ENCODE data around the gene MAG.

The MAG gene

DNA sequence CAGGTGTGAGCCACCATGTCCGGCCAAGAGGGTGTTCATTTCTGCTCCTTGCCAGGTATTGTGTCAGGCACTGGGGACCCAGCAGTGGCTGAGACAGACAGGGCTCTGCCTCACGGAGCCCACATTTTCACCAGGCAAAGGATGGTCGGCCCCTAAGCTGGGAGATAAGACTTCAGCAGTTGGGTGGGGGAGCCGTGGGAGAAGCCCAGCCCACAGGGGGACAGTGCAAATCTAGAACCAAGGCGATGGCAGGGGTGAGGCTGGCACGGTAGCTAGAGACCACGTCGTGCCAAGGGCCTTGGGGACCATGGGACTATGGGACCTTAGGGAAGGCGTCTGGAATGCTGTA, 34.9 kb upstream of the MAG start:
- Histone ChIP-seq H3K4me3 (ENCODE audit: low read length) (no peak overlapping the region), H3K27ac (ENCODE audit: low read depth, low read length) (no peak overlapping the region), H3K4me1 (ENCODE audit: control insufficient read depth, insufficient read depth, low read length) (no peaks in the 10 kb centered on the region), H3K36me3 (ENCODE audit: control insufficient read depth, insufficient read depth, low read length) (no peaks in the 10 kb centered on the region), H3K9ac (ENCODE audit: low read length) (no peak overlapping the region), H3K27me3 (ENCODE audit: control insufficient read depth, insufficient read depth, low read length) (no peaks in the 10 kb centered on the region)

DNA sequence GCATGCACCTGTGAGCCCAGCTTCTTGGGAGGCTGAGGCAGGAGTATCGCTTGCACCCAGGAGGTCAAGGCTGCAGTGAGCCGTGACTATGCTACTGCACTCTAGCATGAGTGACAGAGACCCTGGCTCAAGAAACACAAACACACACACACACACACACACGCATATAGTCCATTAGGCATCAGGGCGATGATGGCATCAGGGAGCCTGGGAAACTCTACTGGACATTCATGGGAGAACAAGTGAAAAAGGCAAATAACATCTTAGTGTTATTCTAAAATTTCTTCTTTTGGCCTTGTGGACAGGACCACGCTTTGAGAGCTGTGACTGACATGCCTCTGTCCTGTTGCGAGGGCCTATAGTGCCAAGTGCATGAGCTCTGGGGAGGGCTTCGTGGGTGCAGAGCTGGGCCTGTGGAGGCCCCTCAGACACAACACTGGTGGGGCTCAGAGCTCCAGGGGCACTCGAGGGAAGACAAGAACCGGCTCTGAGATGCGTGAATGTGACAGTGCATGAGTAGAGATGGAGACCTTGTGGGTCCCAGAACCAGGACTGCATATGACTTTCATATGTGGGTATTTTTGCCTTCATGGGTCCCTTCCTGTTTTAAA, 31.2 kb upstream of the MAG start:
- Histone ChIP-seq H3K27me3 (ENCODE audit: control insufficient read depth, insufficient read depth, low read length) (no peaks in the 10 kb centered on the region), H3K4me3 (ENCODE audit: low read length) (no peak overlapping the region), H3K9ac (ENCODE audit: low read length) (no peak overlapping the region), H3K4me1 (ENCODE audit: control insufficient read depth, insufficient read depth, low read length) (no peaks in the 10 kb centered on the region), H3K27ac (ENCODE audit: low read depth, low read length) (no peak overlapping the region), H3K36me3 (ENCODE audit: control insufficient read depth, insufficient read depth, low read length) (no peaks in the 10 kb centered on the region)

DNA sequence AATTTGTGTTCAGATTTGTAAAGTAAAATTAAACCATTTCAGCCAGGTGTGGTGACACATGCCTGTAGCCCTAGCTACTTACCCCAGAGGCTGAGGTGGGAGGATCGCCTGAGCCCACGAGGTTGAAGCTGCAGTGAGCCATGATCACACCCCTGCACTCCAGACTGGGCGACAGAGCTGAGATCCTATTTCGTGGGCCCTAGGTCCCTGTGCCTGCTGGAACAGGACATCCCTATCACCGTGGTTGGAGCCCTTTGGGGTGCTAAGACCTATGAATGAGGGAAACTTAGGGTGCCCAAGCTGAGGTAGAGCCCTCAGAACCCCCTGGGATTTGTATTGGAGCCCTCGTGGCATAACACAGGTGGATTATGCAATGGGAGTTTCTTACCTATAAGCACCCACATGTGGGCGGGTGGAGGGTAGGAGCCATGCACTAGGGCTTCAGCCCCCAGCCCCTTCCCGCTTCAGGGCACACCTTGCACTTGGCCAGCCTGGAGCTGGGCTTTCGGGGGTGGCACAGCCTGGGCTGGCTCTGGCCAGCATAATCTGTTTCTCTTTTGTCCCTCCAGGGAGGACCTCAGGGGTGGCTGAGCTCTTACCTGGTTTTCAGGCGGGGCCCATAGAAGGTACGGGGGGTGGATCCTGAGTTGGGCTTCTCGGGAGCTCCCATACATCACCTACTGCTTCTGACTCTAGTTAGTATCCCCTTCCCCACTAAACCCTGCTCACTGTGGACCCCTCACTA, 30.4 kb upstream of the MAG start:
- no peaks in the 10 kb centered on the region for H3K36me3 ChIP-seq (ENCODE audit: control insufficient read depth, insufficient read depth, low read length)
- no peaks in the 10 kb centered on the region for H3K27me3 ChIP-seq (ENCODE audit: control insufficient read depth, insufficient read depth, low read length)
- H3K9ac ChIP-seq (ENCODE audit: low read length), result no peak overlapping the region
- H3K4me1 ChIP-seq (ENCODE audit: control insufficient read depth, insufficient read depth, low read length), result no peaks in the 10 kb centered on the region
- no peak overlapping the region for H3K4me3 ChIP-seq (ENCODE audit: low read length)
- no peak overlapping the region for H3K27ac ChIP-seq (ENCODE audit: low read depth, low read length)

DNA sequence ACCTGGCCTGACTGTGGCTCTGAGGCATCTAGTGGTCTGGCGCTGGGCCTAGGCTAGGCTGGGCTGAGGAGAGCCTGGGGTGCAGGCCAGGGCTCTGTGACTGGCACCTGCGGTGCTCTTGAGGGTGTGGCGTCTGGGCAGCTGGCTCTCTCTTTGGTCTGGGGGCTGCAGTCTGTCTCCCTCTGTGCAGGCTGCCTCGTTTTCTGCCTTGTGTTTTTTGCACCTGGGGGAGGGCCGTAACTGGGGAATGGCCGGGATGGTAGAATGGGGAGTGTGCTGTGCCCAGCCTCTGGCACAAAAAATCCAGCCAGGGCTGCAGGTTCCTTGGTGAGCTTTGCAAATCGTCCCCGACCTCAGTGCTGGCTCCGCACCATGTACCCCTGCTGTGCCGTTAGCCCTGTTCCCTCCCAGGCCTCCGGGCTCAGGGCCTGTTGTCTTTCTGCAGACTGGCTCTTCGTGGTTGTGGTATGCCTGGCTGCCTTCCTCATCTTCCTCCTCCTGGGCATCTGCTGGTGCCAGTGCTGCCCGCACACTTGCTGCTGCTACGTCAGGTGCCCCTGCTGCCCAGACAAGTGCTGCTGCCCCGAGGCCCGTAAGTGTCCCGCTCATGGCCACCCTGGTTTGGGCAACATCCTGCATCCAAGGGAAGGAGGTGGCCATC, 29.7 kb upstream of the MAG start:
- H3K9ac ChIP-seq (ENCODE audit: low read length), result no peak overlapping the region
- H3K4me1 ChIP-seq (ENCODE audit: control insufficient read depth, insufficient read depth, low read length), result peaks cover 5% of the 10 kb centered on the region

DNA sequence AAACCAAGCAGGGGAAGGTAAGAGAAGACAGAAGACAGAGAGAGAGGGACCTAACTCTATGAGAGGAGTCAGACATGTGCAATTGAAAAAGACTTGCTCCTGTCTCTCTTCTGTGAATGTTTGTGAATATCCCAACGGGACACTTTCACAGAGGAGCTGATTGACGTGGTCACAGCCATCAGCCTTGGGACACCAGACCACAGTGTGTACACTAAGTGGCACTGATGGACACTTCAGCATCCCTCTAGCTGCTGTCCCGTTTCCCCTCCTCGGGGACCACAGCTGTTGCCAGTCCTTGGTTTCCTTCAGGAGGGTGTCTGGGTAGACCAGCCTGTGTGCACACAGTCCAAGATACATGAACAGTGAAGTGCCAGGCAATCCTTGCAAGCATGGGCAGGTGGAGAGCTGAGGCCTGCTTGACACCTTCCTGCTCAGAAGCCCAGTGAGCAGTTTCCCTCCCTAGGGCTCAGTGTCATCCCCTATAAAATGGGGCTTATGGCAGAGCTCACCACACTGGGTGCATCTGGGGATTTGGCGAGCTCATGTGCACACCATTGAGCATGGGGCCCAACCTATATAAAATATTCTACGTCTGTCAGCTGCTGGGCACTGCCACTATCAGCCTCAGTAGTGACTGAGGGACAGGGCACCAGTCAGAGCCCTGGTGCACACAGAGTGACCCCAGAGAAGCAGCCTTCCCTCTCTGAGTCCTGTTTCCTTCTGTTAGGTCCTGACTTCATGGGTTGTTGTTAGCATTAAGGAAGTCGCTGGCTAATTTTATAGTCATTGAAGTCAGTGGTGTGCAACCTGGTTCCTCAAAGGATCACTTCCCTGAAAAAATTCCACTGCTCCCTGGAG, 27.5 kb upstream of the MAG start:
- Histone ChIP-seq H3K4me3 (ENCODE audit: low read length) (no peak overlapping the region), H3K9ac (ENCODE audit: low read length) (no peak overlapping the region), H3K4me1 (ENCODE audit: control insufficient read depth, insufficient read depth, low read length) (peaks cover 5% of the 10 kb centered on the region), H3K27ac (ENCODE audit: low read depth, low read length) (no peak overlapping the region), H3K27me3 (ENCODE audit: control insufficient read depth, insufficient read depth, low read length) (no peaks in the 10 kb centered on the region), H3K36me3 (ENCODE audit: control insufficient read depth, insufficient read depth, low read length) (no peaks in the 10 kb centered on the region)

More for the DNA sequence above, 29.7 kb upstream of the MAG start:
- no peaks in the 10 kb centered on the region for H3K27me3 ChIP-seq (ENCODE audit: control insufficient read depth, insufficient read depth, low read length)
- no peak overlapping the region for H3K27ac ChIP-seq (ENCODE audit: low read depth, low read length)
- no peak overlapping the region for H3K4me3 ChIP-seq (ENCODE audit: low read length)
- no peaks in the 10 kb centered on the region for H3K36me3 ChIP-seq (ENCODE audit: control insufficient read depth, insufficient read depth, low read length)

DNA sequence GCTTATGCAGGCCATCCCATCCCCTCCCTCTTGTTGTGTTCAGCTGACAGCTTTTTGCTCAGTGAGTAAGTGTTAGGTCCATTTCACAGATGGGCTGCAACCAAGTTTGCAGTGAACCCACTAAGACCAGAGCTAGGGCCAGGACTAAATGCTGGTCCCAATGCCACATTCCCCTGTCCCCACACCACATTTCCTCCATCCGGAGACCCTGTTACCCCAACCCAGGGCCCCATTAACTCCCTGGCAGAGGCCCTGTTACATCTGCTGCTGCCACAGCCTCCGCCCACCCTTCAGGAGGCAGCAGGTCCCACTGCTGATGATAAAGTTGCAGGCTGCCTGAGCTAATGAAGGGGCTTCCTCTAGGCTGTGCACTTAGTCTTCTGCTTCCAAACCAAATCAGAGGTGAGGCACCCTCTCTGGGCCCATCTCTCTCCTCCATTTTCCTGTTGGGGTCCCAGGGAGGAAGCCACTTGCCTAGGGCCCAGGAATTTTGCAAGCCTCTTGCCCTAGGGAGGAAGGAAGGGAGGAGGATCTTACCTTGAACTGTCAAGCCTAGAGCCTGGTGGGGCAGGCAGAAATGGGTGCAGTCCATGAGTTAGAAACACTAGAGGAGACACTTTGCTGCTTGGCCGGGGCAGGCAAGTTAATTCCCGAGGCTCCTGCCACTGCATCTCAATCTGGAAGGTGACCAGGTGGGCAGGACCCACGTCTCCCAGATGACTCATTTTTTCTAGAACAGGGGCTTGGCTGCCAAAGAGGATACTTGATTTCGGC, 26.6 kb upstream of the MAG start:
- H3K9ac ChIP-seq (ENCODE audit: low read length), result no peak overlapping the region
- H3K4me1 ChIP-seq (ENCODE audit: control insufficient read depth, insufficient read depth, low read length), result peaks cover 8% of the 10 kb centered on the region
- no peak overlapping the region for H3K27ac ChIP-seq (ENCODE audit: low read depth, low read length)
- H3K4me3 ChIP-seq (ENCODE audit: low read length), result no peak overlapping the region
- H3K27me3 ChIP-seq (ENCODE audit: control insufficient read depth, insufficient read depth, low read length), result no peaks in the 10 kb centered on the region
- no peaks in the 10 kb centered on the region for H3K36me3 ChIP-seq (ENCODE audit: control insufficient read depth, insufficient read depth, low read length)

DNA sequence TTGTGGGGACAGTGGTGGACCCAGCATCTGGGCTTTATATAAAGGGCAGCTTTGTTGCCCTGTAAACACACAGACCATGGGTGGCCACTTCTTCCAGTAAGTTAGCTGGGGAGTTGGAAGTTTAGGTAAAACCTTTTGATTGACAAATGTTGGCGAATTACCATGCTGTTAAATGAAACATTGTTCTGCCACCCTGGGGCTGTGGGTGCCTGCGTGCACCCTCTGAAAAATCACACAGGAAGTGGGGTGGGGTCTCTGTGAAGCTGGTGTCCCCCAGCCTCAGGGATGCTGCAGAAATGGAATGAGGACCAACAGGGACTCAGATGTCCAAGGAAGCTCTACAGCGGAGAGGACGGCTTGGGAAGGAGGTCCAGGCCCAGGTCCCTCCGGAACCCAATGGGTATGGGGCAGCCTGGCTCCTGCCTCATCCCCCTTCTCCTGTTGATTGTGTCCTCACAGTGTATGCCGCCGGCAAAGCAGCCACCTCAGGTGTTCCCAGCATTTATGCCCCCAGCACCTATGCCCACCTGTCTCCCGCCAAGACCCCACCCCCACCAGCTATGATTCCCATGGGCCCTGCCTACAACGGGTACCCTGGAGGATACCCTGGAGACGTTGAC, 26.0 kb upstream of the MAG start:
- H3K4me1 ChIP-seq (ENCODE audit: control insufficient read depth, insufficient read depth, low read length), result peaks cover 8% of the 10 kb centered on the region
- H3K27me3 ChIP-seq (ENCODE audit: control insufficient read depth, insufficient read depth, low read length), result no peaks in the 10 kb centered on the region
- H3K27ac ChIP-seq (ENCODE audit: low read depth, low read length), result no peak overlapping the region
- H3K36me3 ChIP-seq (ENCODE audit: control insufficient read depth, insufficient read depth, low read length), result peaks cover 2% of the 10 kb centered on the region
- no peak overlapping the region for H3K9ac ChIP-seq (ENCODE audit: low read length)
- no peak overlapping the region for H3K4me3 ChIP-seq (ENCODE audit: low read length)

DNA sequence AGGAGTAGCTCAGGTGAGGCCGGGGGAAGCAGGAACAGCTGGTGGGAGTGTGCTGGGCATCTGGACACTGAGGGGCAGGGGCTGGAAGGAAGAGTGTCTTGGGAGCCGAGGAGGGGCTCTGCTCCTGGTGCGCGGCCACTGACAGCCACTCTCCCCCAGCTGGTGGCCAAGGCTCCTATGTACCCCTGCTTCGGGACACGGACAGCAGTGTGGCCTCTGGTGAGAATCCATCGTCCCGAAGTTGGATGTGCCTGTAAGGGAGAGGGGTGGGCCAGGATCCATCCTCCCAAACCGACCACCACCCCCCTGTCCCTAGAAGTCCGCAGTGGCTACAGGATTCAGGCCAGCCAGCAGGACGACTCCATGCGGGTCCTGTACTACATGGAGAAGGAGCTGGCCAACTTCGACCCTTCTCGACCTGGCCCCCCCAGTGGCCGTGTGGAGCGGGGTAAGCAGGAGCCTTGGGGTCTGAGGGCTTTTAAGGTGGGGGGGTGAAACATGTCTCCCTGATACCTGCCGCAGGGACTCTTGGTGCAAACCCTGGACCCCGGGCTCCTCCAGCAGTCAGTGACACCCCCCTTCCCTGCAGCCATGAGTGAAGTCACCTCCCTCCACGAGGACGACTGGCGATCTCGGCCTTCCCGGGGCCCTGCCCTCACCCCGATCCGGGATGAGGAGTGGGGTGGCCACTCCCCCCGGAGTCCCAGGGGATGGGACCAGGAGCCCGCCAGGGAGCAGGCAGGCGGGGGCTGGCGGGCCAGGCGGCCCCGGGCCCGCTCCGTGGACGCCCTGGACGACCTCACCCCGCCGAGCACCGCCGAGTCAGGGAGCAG, 25.2 kb upstream of the MAG start:
- Histone ChIP-seq H3K36me3 (ENCODE audit: control insufficient read depth, insufficient read depth, low read length) (peaks cover 9% of the 10 kb centered on the region), H3K27ac (ENCODE audit: low read depth, low read length) (peak overlapping the region; percentile 91), H3K4me1 (ENCODE audit: control insufficient read depth, insufficient read depth, low read length) (peaks cover 8% of the 10 kb centered on the region), H3K9ac (ENCODE audit: low read length) (peak overlapping the region; percentile 22), H3K4me3 (ENCODE audit: low read length) (peak overlapping the region; percentile 54), H3K27me3 (ENCODE audit: control insufficient read depth, insufficient read depth, low read length) (no peaks in the 10 kb centered on the region)

DNA sequence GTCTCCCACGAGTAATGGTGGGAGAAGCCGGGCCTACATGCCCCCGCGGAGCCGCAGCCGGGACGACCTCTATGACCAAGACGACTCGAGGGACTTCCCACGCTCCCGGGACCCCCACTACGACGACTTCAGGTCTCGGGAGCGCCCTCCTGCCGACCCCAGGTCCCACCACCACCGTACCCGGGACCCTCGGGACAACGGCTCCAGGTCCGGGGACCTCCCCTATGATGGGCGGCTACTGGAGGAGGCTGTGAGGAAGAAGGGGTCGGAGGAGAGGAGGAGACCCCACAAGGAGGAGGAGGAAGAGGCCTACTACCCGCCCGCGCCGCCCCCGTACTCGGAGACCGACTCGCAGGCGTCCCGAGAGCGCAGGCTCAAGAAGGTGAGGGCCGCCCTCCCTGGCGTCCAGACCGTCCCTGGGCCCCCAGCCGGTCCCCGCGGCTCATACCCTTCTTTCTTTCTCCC, 24.6 kb upstream of the MAG start:
- H3K27ac ChIP-seq (ENCODE audit: low read depth, low read length), result peak overlapping the region; percentile 91
- no peaks in the 10 kb centered on the region for H3K27me3 ChIP-seq (ENCODE audit: control insufficient read depth, insufficient read depth, low read length)
- peak overlapping the region; percentile 54 for H3K4me3 ChIP-seq (ENCODE audit: low read length)
- peak overlapping the region; percentile 22 for H3K9ac ChIP-seq (ENCODE audit: low read length)
- H3K36me3 ChIP-seq (ENCODE audit: control insufficient read depth, insufficient read depth, low read length), result peaks cover 11% of the 10 kb centered on the region
- peaks cover 8% of the 10 kb centered on the region for H3K4me1 ChIP-seq (ENCODE audit: control insufficient read depth, insufficient read depth, low read length)

DNA sequence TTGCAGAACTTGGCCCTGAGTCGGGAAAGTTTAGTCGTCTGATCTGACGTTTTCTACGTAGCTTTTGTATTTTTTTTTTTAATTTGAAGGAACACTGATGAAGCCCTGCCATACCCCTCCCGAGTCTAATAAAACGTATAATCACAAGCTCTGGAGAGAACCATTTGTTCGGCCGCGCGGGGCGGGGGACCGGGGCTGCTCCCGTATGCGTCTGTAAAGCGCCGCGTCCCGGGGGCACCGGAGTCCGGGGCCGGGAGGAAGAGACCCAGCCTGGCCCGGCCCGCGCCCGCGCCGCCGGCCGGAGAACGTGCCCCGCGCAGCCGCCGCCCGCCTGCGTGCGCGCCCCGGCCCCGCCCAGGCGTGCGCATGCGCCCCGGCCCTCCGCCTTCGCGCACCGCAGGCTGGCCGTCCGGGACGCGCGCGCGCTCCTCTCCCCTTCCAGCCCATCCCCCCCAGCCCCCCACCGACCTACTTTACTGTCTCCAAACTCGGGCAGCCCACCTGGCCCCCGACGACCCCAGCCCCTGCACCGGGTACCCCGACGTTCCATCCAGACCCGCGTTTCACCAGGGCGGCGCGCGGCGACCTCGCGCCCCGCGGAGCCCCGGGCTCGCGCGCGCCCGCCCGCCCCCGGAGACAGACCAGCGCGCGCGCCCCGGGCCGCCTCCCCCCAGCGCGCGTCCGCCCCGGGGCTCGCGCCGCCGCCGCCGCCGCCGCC, 24.0 kb upstream of the MAG start:
- Histone ChIP-seq H3K4me3 (ENCODE audit: low read length) (peak overlapping the region; percentile 54), H3K36me3 (ENCODE audit: control insufficient read depth, insufficient read depth, low read length) (peaks cover 12% of the 10 kb centered on the region), H3K27ac (ENCODE audit: low read depth, low read length) (peak overlapping the region; percentile 91), H3K9ac (ENCODE audit: low read length) (peak overlapping the region; percentile 22), H3K4me1 (ENCODE audit: control insufficient read depth, insufficient read depth, low read length) (peaks cover 8% of the 10 kb centered on the region), H3K27me3 (ENCODE audit: control insufficient read depth, insufficient read depth, low read length) (no peaks in the 10 kb centered on the region)
